Measurements from ENCODE around the gene TRIL.

Gene TRIL

DNA sequence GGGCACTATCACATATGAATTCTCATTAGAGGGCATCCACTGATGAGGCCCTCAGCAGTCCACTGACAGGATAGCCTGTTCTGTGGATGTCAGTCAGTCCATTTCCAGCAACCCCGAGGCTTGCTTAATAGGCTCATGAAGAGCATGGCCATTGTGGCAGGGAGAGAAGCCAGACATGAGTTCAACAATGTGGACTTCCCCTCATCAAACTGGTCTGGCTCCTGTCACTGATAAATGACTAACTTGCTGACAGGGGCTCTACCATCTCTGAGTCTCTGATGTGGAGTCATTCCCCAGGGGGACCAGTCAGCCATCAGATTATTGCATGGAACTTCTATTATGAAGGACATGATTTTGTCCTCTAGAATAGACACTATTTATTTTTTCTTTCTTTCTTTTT lies 19.8 kb upstream of the TRIL start:
- Histone ChIP-seq H4K20me1 (ENCODE audit: insufficient read depth) (no peaks in the 10 kb centered on the region), H3K27me3 (ENCODE audit: insufficient read depth, low read depth) (no peaks in the 10 kb centered on the region), H3K9ac (no peak overlapping the region), H3K4me3 (IDR thresholded peaks at IDR 0.05; ENCODE audit: insufficient read depth, low read depth, low read length) (no peak overlapping the region), H3K36me3 (ENCODE audit: insufficient read depth) (no peaks in the 10 kb centered on the region), H3K4me1 (ENCODE audit: low read depth, poor library complexity, severe bottlenecking) (no peaks in the 10 kb centered on the region), H3K79me2 (ENCODE audit: insufficient read depth, low read depth) (no peaks in the 10 kb centered on the region), H3K27ac (no peak overlapping the region), H3K4me2 (no peak overlapping the region), H2AFZ (ENCODE audit: low read depth) (no peak overlapping the region)
- TF ChIP-seq, protein P1, sequence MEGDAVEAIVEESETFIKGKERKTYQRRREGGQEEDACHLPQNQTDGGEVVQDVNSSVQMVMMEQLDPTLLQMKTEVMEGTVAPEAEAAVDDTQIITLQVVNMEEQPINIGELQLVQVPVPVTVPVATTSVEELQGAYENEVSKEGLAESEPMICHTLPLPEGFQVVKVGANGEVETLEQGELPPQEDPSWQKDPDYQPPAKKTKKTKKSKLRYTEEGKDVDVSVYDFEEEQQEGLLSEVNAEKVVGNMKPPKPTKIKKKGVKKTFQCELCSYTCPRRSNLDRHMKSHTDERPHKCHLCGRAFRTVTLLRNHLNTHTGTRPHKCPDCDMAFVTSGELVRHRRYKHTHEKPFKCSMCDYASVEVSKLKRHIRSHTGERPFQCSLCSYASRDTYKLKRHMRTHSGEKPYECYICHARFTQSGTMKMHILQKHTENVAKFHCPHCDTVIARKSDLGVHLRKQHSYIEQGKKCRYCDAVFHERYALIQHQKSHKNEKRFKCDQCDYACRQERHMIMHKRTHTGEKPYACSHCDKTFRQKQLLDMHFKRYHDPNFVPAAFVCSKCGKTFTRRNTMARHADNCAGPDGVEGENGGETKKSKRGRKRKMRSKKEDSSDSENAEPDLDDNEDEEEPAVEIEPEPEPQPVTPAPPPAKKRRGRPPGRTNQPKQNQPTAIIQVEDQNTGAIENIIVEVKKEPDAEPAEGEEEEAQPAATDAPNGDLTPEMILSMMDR (conservative IDR thresholded peaks at IDR 0.05; ENCODE audit: low read depth, low read length) = no peak

DNA sequence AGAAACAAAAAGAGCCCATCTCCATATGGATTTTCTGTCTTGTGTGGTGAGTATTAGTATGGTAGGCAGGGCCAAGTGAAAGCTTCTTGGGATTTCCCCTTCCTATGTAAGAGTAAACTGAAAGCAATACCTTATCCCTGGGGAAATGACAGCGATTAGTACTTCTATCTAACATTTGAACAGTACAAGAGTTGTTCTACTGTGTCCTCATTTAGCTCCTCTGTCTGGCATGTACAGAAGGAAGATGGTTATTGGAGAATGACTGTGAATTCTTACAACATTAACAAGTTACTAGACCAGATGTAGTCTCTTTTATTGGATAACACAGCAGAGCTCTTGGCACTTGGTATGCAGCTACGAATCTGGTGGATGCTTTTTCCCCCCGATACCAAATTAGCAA lies 17.9 kb upstream of the TRIL start:
- H3K36me3 ChIP-seq (ENCODE audit: insufficient read depth) = no peaks in the 10 kb centered on the region
- H3K4me3 ChIP-seq (IDR thresholded peaks at IDR 0.05; ENCODE audit: insufficient read depth, low read depth, low read length) = no peak overlapping the region
- H3K27me3 ChIP-seq (ENCODE audit: insufficient read depth, low read depth) = no peaks in the 10 kb centered on the region
- no peak overlapping the region for H2AFZ ChIP-seq (ENCODE audit: low read depth)
- H3K79me2 ChIP-seq (ENCODE audit: insufficient read depth, low read depth) = no peaks in the 10 kb centered on the region
- H3K4me1 ChIP-seq (ENCODE audit: low read depth, poor library complexity, severe bottlenecking) = no peaks in the 10 kb centered on the region
- no peak overlapping the region for H3K4me2 ChIP-seq
- no peak overlapping the region for H3K9ac ChIP-seq
- H4K20me1 ChIP-seq (ENCODE audit: insufficient read depth) = no peaks in the 10 kb centered on the region
- H3K27ac ChIP-seq = no peak overlapping the region
- TF ChIP-seq, protein P1 (conservative IDR thresholded peaks at IDR 0.05; ENCODE audit: low read depth, low read length) = no peak

DNA sequence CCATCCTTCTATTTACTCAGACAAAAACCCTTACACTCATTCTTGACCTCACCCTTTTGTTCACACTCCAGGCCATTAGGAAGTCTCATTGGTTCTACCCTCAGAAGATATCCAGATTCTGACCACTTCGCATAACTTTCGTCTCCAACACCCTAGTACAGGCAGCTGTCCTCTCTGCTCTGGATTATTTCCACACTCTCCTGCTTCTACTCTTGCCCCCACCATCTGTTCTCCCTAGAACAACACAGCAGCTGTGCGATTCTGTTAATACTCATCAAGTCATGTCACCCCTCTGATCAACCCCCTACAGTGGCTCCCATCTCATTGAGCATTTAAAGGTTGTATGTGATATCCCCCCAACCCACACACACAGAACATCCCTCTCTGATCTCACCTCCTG lies 15.5 kb upstream of the TRIL start:
- no peaks in the 10 kb centered on the region for H3K27me3 ChIP-seq (ENCODE audit: insufficient read depth, low read depth)

DNA sequence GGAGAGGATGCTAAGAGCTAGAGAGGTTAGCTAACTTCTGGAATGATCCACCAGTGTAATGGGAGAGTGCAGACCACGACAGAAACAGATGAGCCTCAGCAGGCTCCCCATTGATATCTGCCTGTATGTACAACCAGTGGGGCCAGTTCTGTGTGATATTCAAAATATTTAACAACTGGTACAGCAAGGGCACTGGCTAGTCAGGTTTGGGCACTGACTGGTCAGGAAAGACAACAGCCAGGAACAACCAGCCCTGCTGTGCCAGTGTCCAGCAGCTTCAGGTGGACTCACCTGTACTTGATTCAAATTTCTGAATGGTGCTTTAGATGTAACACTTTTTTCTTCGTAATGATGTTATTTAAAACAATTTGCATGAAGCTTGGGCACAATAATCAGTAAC lies 5.9 kb upstream of the TRIL start:
- H3K27me3 ChIP-seq (ENCODE audit: insufficient read depth, low read depth) = no peaks in the 10 kb centered on the region
- H3K4me3 ChIP-seq (IDR thresholded peaks at IDR 0.05; ENCODE audit: insufficient read depth, low read depth, low read length) = no peak overlapping the region
- H3K4me2 ChIP-seq = no peak overlapping the region
- no peaks in the 10 kb centered on the region for H3K36me3 ChIP-seq (ENCODE audit: insufficient read depth)
- TF ChIP-seq, protein P1 (conservative IDR thresholded peaks at IDR 0.05; ENCODE audit: low read depth, low read length) = no peak
- no peaks in the 10 kb centered on the region for H4K20me1 ChIP-seq (ENCODE audit: insufficient read depth)
- no peak overlapping the region for H3K27ac ChIP-seq
- H2AFZ ChIP-seq (ENCODE audit: low read depth) = no peak overlapping the region
- no peaks in the 10 kb centered on the region for H3K79me2 ChIP-seq (ENCODE audit: insufficient read depth, low read depth)
- no peaks in the 10 kb centered on the region for H3K4me1 ChIP-seq (ENCODE audit: low read depth, poor library complexity, severe bottlenecking)
- H3K9ac ChIP-seq = no peak overlapping the region

More for the DNA sequence above, 15.5 kb upstream of the TRIL start:
- no peaks in the 10 kb centered on the region for H3K4me1 ChIP-seq (ENCODE audit: low read depth, poor library complexity, severe bottlenecking)
- TF ChIP-seq, protein P1 (conservative IDR thresholded peaks at IDR 0.05; ENCODE audit: low read depth, low read length) = no peak
- H3K9ac ChIP-seq = no peak overlapping the region
- no peak overlapping the region for H3K27ac ChIP-seq
- no peaks in the 10 kb centered on the region for H3K79me2 ChIP-seq (ENCODE audit: insufficient read depth, low read depth)
- no peaks in the 10 kb centered on the region for H3K36me3 ChIP-seq (ENCODE audit: insufficient read depth)
- no peak overlapping the region for H2AFZ ChIP-seq (ENCODE audit: low read depth)
- no peak overlapping the region for H3K4me3 ChIP-seq (IDR thresholded peaks at IDR 0.05; ENCODE audit: insufficient read depth, low read depth, low read length)
- no peaks in the 10 kb centered on the region for H4K20me1 ChIP-seq (ENCODE audit: insufficient read depth)
- no peak overlapping the region for H3K4me2 ChIP-seq

All from KMS-11 (cell line).